ENCODE data around the gene DLL4.

DLL4 gene

GRCh38 chr15:40963201-40963600 lies 34.1 kb downstream of the DLL4 start:
- Histone ChIP-seq H2AK5ac (ENCODE audit: low read length, severe bottlenecking) (no peak overlapping the region), H3K27me3 (ENCODE audit: control insufficient read depth in 1 of 2, insufficient read depth in 1 of 2, low read length in 2 of 2) (peaks cover 0 to 25% of the 10 kb centered on the region in 2 experiments), H3K36me3 (ENCODE audit: control insufficient read depth in 1 of 2, insufficient read depth in 2 of 2, low read depth in 1 of 2, low read length in 2 of 2) (no peaks in the 10 kb centered on the region), H4K91ac (ENCODE audit: low read length) (no peak overlapping the region), H2BK12ac (ENCODE audit: low read length in 2 of 2) (no peak overlapping the region), H3K4ac (ENCODE audit: low read depth in 1 of 2, low read length in 2 of 2) (no peak overlapping the region), H2BK5ac (ENCODE audit: low read depth, low read length, poor library complexity, severe bottlenecking) (no peak overlapping the region), H3K4me1 (ENCODE audit: control insufficient read depth, insufficient read depth, low read depth, low read length) (peaks cover 6% of the 10 kb centered on the region), H3K18ac (ENCODE audit: low read depth in 1 of 2, low read length in 2 of 2) (no peak overlapping the region), H2BK15ac (ENCODE audit: low read depth, poor library complexity, severe bottlenecking) (no peak overlapping the region), H3K27ac (ENCODE audit: low read length, poor library complexity, severe bottlenecking) (no peak overlapping the region), H4K8ac (ENCODE audit: low read length) (no peak overlapping the region), H2AFZ (ENCODE audit: low read depth, low read length) (no peak overlapping the region), H3K4me2 (ENCODE audit: low read length, poor library complexity, severe bottlenecking) (no peak overlapping the region), H2BK120ac (ENCODE audit: low read depth, low read length) (no peak overlapping the region), H3K9me3 (ENCODE audit: control insufficient read depth, low read length) (no peaks in the 10 kb centered on the region), H3K23ac (ENCODE audit: low read length in 2 of 2) (no peak overlapping the region), H3K4me3 (ENCODE audit: insufficient read depth in 1 of 2, low read depth in 1 of 2, low read length in 2 of 2) (no peak overlapping the region), H3K79me1 (replicated peaks; ENCODE audit: low read length, poor library complexity, severe bottlenecking) (no peaks in the 10 kb centered on the region), H3K14ac (ENCODE audit: low read length in 2 of 2) (no peak overlapping the region), H3K9ac (ENCODE audit: low read length) (no peak overlapping the region)
- DNase-seq: no peak
- 89% methylated on average over 12 of the region's 12 CpGs for WGBS

DNA sequence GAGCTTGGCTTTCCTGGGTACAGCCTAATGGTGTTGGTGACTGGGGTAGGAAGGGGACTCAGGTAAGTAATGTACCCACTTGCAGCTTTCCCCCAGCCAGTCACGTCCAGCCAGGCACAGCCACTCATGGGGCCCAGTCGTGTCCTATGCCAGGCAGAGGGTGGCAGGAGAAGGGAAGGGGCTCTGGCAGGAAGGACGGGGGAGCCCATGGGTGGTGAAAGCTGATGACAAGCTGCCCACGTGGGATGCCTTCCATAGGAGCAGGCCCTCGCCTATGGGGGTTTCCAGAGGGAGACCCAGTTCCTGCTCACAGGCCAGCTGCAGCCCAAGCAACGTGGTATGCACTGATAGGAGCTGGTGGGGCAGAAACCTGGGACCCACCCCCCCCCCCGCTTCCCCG lies 34.9 kb downstream of the DLL4 start:
- Histone ChIP-seq H2BK12ac (ENCODE audit: low read length in 2 of 2) (peak overlapping the region in 1 of 2 experiments; percentile 15), H3K9me3 (ENCODE audit: control insufficient read depth, low read length) (no peaks in the 10 kb centered on the region), H3K9ac (ENCODE audit: low read length) (no peak overlapping the region), H3K36me3 (ENCODE audit: control insufficient read depth in 1 of 2, insufficient read depth in 2 of 2, low read depth in 1 of 2, low read length in 2 of 2) (no peaks in the 10 kb centered on the region), H3K79me1 (replicated peaks; ENCODE audit: low read length, poor library complexity, severe bottlenecking) (no peaks in the 10 kb centered on the region), H3K23ac (ENCODE audit: low read length in 2 of 2) (no peak overlapping the region), H3K18ac (ENCODE audit: low read depth in 1 of 2, low read length in 2 of 2) (peak overlapping the region in 1 of 2 experiments; percentile 29), H2AFZ (ENCODE audit: low read depth, low read length) (no peak overlapping the region), H3K4ac (ENCODE audit: low read depth in 1 of 2, low read length in 2 of 2) (no peak overlapping the region), H2AK5ac (ENCODE audit: low read length, severe bottlenecking) (no peak overlapping the region), H2BK120ac (ENCODE audit: low read depth, low read length) (no peak overlapping the region), H3K4me1 (ENCODE audit: control insufficient read depth, insufficient read depth, low read depth, low read length) (peaks cover 6% of the 10 kb centered on the region), H2BK5ac (ENCODE audit: low read depth, low read length, poor library complexity, severe bottlenecking) (no peak overlapping the region), H3K27ac (ENCODE audit: low read length, poor library complexity, severe bottlenecking) (no peak overlapping the region), H3K4me2 (ENCODE audit: low read length, poor library complexity, severe bottlenecking) (no peak overlapping the region), H4K8ac (ENCODE audit: low read length) (no peak overlapping the region), H3K27me3 (ENCODE audit: control insufficient read depth in 1 of 2, insufficient read depth in 1 of 2, low read length in 2 of 2) (peaks cover 0 to 25% of the 10 kb centered on the region in 2 experiments), H2BK15ac (ENCODE audit: low read depth, poor library complexity, severe bottlenecking) (no peak overlapping the region), H3K14ac (ENCODE audit: low read length in 2 of 2) (no peak overlapping the region), H3K4me3 (ENCODE audit: insufficient read depth in 1 of 2, low read depth in 1 of 2, low read length in 2 of 2) (no peak overlapping the region), H4K91ac (ENCODE audit: low read length) (no peak overlapping the region)
- no peak for DNase-seq
- 95% methylated on average over 5 of the region's 8 CpGs for WGBS

DNA sequence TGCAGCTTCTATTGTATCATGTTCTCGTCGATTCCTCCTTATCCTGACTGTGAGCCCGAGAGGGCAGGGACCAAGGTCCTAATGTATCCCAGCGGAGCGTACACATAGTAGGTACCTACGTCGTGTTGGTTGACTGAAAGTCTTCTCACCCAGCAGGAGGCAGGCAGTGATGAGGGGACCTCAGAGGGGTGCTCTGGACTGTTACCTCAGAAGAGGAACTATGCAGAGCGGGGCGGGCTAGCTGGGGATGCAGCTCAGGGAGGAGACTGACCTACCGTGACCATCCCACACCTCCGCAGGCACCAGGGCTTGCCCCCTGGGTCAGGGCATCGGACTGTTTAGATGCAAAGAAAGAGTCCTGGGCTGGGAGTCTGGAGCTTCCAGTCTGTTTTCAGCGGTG lies 35.5 kb downstream of the DLL4 start:
- H3K4me3 ChIP-seq (ENCODE audit: insufficient read depth in 1 of 2, low read depth in 1 of 2, low read length in 2 of 2): no peak overlapping the region
- H4K8ac ChIP-seq (ENCODE audit: low read length): no peak overlapping the region
- H3K27me3 ChIP-seq (ENCODE audit: control insufficient read depth in 1 of 2, insufficient read depth in 1 of 2, low read length in 2 of 2): peaks cover 0 to 25% of the 10 kb centered on the region in 2 experiments
- no peak overlapping the region for H3K23ac ChIP-seq (ENCODE audit: low read length in 2 of 2)
- no peak overlapping the region for H3K9ac ChIP-seq (ENCODE audit: low read length)
- H3K4me2 ChIP-seq (ENCODE audit: low read length, poor library complexity, severe bottlenecking): no peak overlapping the region
- no peak overlapping the region for H2AK5ac ChIP-seq (ENCODE audit: low read length, severe bottlenecking)
- no peak overlapping the region for H2BK120ac ChIP-seq (ENCODE audit: low read depth, low read length)
- H2BK5ac ChIP-seq (ENCODE audit: low read depth, low read length, poor library complexity, severe bottlenecking): no peak overlapping the region
- no peak overlapping the region for H2BK15ac ChIP-seq (ENCODE audit: low read depth, poor library complexity, severe bottlenecking)
- peak overlapping the region in 1 of 2 experiments; percentile 20 for H3K4ac ChIP-seq (ENCODE audit: low read depth in 1 of 2, low read length in 2 of 2)
- H3K18ac ChIP-seq (ENCODE audit: low read depth in 1 of 2, low read length in 2 of 2): no peak overlapping the region
- DNase-seq: no peak
- no peaks in the 10 kb centered on the region for H3K79me1 ChIP-seq (replicated peaks; ENCODE audit: low read length, poor library complexity, severe bottlenecking)
- no peak overlapping the region for H4K91ac ChIP-seq (ENCODE audit: low read length)
- peaks cover 5% of the 10 kb centered on the region for H3K4me1 ChIP-seq (ENCODE audit: control insufficient read depth, insufficient read depth, low read depth, low read length)
- 88% methylated on average over 10 of the region's 13 CpGs for WGBS
- H2AFZ ChIP-seq (ENCODE audit: low read depth, low read length): no peak overlapping the region
- H3K14ac ChIP-seq (ENCODE audit: low read length in 2 of 2): no peak overlapping the region
- no peaks in the 10 kb centered on the region for H3K36me3 ChIP-seq (ENCODE audit: control insufficient read depth in 1 of 2, insufficient read depth in 2 of 2, low read depth in 1 of 2, low read length in 2 of 2)
- no peak overlapping the region for H3K27ac ChIP-seq (ENCODE audit: low read length, poor library complexity, severe bottlenecking)
- no peaks in the 10 kb centered on the region for H3K9me3 ChIP-seq (ENCODE audit: control insufficient read depth, low read length)
- peak overlapping the region in 1 of 2 experiments; percentile 43 for H2BK12ac ChIP-seq (ENCODE audit: low read length in 2 of 2)

DNA sequence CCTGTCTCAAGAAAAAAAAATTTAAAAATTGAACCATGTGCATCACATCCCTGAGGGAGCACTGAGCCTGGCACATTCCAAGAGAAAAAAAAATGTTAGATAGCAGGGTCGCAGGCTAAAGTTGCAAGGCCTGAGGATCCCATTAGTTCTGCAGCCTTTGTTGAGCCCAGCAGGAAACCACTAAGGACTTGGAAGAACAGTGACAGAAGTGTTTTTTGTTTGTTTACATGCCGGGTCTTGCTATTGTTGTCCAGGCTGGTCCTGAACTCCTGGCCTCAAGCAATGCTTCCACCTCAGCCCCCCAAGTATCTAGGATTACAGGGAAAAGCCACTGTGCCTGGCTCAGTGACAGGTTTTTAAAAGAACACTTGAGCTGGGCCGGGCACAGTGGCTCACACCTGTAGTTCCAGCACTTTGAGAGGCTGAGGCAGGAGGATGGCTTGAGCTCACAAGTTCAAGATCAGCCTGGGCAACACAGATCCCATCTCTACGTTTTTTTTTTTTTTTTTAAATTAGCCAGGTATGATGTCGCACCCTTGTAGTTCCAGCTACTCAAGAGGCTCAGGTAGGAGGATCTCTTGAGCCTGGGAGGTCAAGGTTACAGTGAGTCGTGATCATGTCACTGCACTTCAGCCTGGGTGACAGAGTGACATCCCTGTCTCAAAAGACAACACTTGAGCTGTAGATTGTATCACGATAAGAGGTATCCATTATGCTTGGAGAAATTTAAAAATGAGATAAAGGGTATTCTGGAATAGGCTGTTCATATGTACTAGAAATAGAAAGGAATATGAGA lies 39.3 kb downstream of the DLL4 start:
- Histone ChIP-seq H4K91ac (ENCODE audit: low read length) (peak overlapping the region; percentile 2), H2BK120ac (ENCODE audit: low read depth, low read length) (no peak overlapping the region), H2AFZ (ENCODE audit: low read depth, low read length) (no peak overlapping the region), H3K4me3 (ENCODE audit: insufficient read depth in 1 of 2, low read depth in 1 of 2, low read length in 2 of 2) (no peak overlapping the region), H2BK5ac (ENCODE audit: low read depth, low read length, poor library complexity, severe bottlenecking) (no peak overlapping the region), H2BK15ac (ENCODE audit: low read depth, poor library complexity, severe bottlenecking) (no peak overlapping the region), H3K4me1 (ENCODE audit: control insufficient read depth, insufficient read depth, low read depth, low read length) (peaks cover 4% of the 10 kb centered on the region), H4K8ac (ENCODE audit: low read length) (no peak overlapping the region), H3K79me1 (replicated peaks; ENCODE audit: low read length, poor library complexity, severe bottlenecking) (no peaks in the 10 kb centered on the region), H3K9me3 (ENCODE audit: control insufficient read depth, low read length) (no peaks in the 10 kb centered on the region), H2BK12ac (ENCODE audit: low read length in 2 of 2) (peak overlapping the region in 1 of 2 experiments; percentile 1), H3K9ac (ENCODE audit: low read length) (no peak overlapping the region), H3K23ac (ENCODE audit: low read length in 2 of 2) (no peak overlapping the region), H3K4ac (ENCODE audit: low read depth in 1 of 2, low read length in 2 of 2) (no peak overlapping the region), H3K27ac (ENCODE audit: low read length, poor library complexity, severe bottlenecking) (no peak overlapping the region), H3K27me3 (ENCODE audit: control insufficient read depth in 1 of 2, insufficient read depth in 1 of 2, low read length in 2 of 2) (peaks cover 0 to 9% of the 10 kb centered on the region in 2 experiments), H3K18ac (ENCODE audit: low read depth in 1 of 2, low read length in 2 of 2) (no peak overlapping the region), H2AK5ac (ENCODE audit: low read length, severe bottlenecking) (no peak overlapping the region), H3K14ac (ENCODE audit: low read length in 2 of 2) (no peak overlapping the region), H3K4me2 (ENCODE audit: low read length, poor library complexity, severe bottlenecking) (no peak overlapping the region), H3K36me3 (ENCODE audit: control insufficient read depth in 1 of 2, insufficient read depth in 2 of 2, low read depth in 1 of 2, low read length in 2 of 2) (peaks cover 0 to 3% of the 10 kb centered on the region in 2 experiments)
- DNase-seq: no peak
- 77% methylated on average over 7 of the region's 7 CpGs for WGBS
